Endothelial cell of umbilical vein (primary cell): ENCODE results near the gene ZNF597. TPM values are rescaled to one million over a fixed set of nuclear protein-coding genes. Genes with fewer than 3 reads are reported as not detected.
A peak's percentile ranks its signal among the peaks of the same experiment; 100 is the strongest.

Source experiments
- BruUV-seq: library from RNA; stranded (reverse); fragments of 400-500 nt; replicated peaks from 2 replicates; lab custom pipeline; 2021; lab: Mats Ljungman, UMichigan
- CTCF ChIA-PET: fragments of 300-600, 350-600 bp; sonication (Branson Sonifier 250); formaldehyde crosslinking; loops from one replicate; lab custom pipeline; 2021; ENCODE audit warnings: antibody characterized with exemption, inconsistent platforms; lab: Charles Lee
- POLR2A ChIA-PET: fragments of 300-600, 350-600 bp; sonication (Branson Sonifier 250); formaldehyde crosslinking; loops from one replicate; lab custom pipeline; 2021; ENCODE audit warnings: antibody characterized with exemption, inconsistent platforms; lab: Charles Lee
- DNase-seq: peaks from one replicate; pipeline ENCODE4 v3.0.0-alpha.2; 2011; ENCODE audit warnings: low read depth, low spot score
- FAIRE-seq: peaks from 2 replicates; lab custom pipeline; 2011; peaks lifted over from hg19 to GRCh38; lab: Jason Lieb, UNC
- H2AFZ ChIP-seq: 2 replicates; pipeline ENCODE4 v1.6.0; 2012; ENCODE audit warnings: low read depth, low read length, control low read depth, inconsistent platforms
- H3K27ac ChIP-seq: 2 replicates; pipeline ENCODE4 v1.5.1; 2011; ENCODE audit warnings: low read depth, mild to moderate bottlenecking, control low read depth, low read length, moderate library complexity; ENCODE audit not compliant: insufficient read depth
- H3K27me3 ChIP-seq, 2 experiments: 2 replicates each; pipeline versions ENCODE4 v1.6.0 to v1.6.1; 2011; ENCODE audit warnings: low read length in 2 of 2, mixed read lengths in 1 of 2; ENCODE audit not compliant: control insufficient read depth in 2 of 2, insufficient read depth in 2 of 2
- H3K36me3 ChIP-seq, 2 experiments: 2 replicates in 1 of 2; 3 replicates in 1 of 2; pipeline ENCODE4 v1.5.1; 2011; ENCODE audit warnings: low read length in 2 of 2, mild to moderate bottlenecking in 1 of 2, moderate library complexity in 1 of 2; ENCODE audit not compliant: control insufficient read depth in 2 of 2, insufficient read depth in 2 of 2; ENCODE audit errors: extremely low read depth in 1 of 2
- H3K4me1 ChIP-seq: 3 replicates; pipeline ENCODE4 v1.5.1; 2011; ENCODE audit warnings: mild to moderate bottlenecking, low read length; ENCODE audit not compliant: control insufficient read depth, insufficient read depth; ENCODE audit errors: extremely low read depth
- H3K4me2 ChIP-seq: 2 replicates; pipeline ENCODE4 v1.6.1; 2011; ENCODE audit warnings: low read length, control low read depth, mixed read lengths; ENCODE audit not compliant: insufficient read depth
- H3K4me3 ChIP-seq, 3 experiments: fragments of 200-600 bp in 1 of 3; sonication (generic), shearing (Covaris generic) in 1 of 3; replicated peaks in 1 of 3; 2 replicates each; pipeline ENCODE4 v1.5.1; 2011 to 2016; ENCODE audit warnings: control low read depth in 3 of 3, low read length in 3 of 3, mild to moderate bottlenecking in 2 of 3, inconsistent platforms in 1 of 3, low read depth in 1 of 3, moderate library complexity in 1 of 3; ENCODE audit not compliant: insufficient read depth in 1 of 3
- H3K79me2 ChIP-seq: 2 replicates; pipeline ENCODE4 v1.6.0; 2012; ENCODE audit warnings: low read length, inconsistent platforms; ENCODE audit not compliant: control insufficient read depth, insufficient read depth
- H3K9ac ChIP-seq: replicated peaks from 2 replicates; pipeline ENCODE3; 2011; ENCODE audit warnings: low read length, control low read depth; ENCODE audit not compliant: insufficient read depth; ENCODE audit errors: extremely low read depth
- H3K9me1 ChIP-seq: replicated peaks from 3 replicates; pipeline ENCODE4 v1.6.0; 2011; ENCODE audit warnings: mild to moderate bottlenecking, low read length; ENCODE audit not compliant: control insufficient read depth, insufficient read depth; ENCODE audit errors: extremely low read depth
- H3K9me3 ChIP-seq: replicated peaks from 2 replicates; pipeline ENCODE4 v1.5.1; 2012; ENCODE audit warnings: low read length, inconsistent platforms; ENCODE audit not compliant: control insufficient read depth, insufficient read depth
- H4K20me1 ChIP-seq: replicated peaks from 2 replicates; pipeline ENCODE3; 2011; ENCODE audit warnings: mild to moderate bottlenecking, low read length; ENCODE audit not compliant: control insufficient read depth, insufficient read depth; ENCODE audit errors: extremely low read depth
- EZH2 ChIP-seq: IDR thresholded peaks from 2 replicates; pipeline ENCODE4 v1.6.1; 2012; ENCODE audit warnings: borderline replicate concordance, low read depth, mild to moderate bottlenecking, moderate library complexity, low read length, inconsistent platforms; ENCODE audit not compliant: severe bottlenecking
- FOS ChIP-seq: IDR thresholded peaks from 2 replicates; pipeline ENCODE4 v1.6.1; 2011; ENCODE audit warnings: mild to moderate bottlenecking, low read length, moderate library complexity, borderline replicate concordance; ENCODE audit not compliant: insufficient read depth
- GATA2 ChIP-seq: IDR thresholded peaks from 2 replicates; pipeline ENCODE4 v1.7.0; 2011; ENCODE audit warnings: low read depth, mild to moderate bottlenecking, moderate library complexity, mixed read lengths, low read length; ENCODE audit not compliant: insufficient read length, insufficient read depth
- JUN ChIP-seq: IDR thresholded peaks from 2 replicates; pipeline ENCODE4 v1.6.1; 2011; ENCODE audit warnings: borderline replicate concordance, low read depth; ENCODE audit not compliant: insufficient read length, insufficient read depth
- MYC ChIP-seq: IDR thresholded peaks from one replicate; pipeline ENCODE4 v1.6.1; 2011; ENCODE audit warnings: mild to moderate bottlenecking, low read depth, low read length
- POLR2A ChIP-seq: IDR thresholded peaks from 2 replicates; pipeline ENCODE4 v1.6.1; 2012; ENCODE audit warnings: low read depth, mild to moderate bottlenecking, control low read depth, low read length
- POLR2AphosphoS5 ChIP-seq: IDR thresholded peaks from 2 replicates; pipeline ENCODE4 v1.6.1; 2012; ENCODE audit warnings: low read depth, mild to moderate bottlenecking, control low read depth, low read length, moderate library complexity; ENCODE audit not compliant: insufficient read depth
- dilution Hi-C: fragments of 300-500 bp; cut with MboI; formaldehyde crosslinking; loops from one replicate; pipeline ENCODE4 v1.15.0; 2019; ENCODE audit warnings: low sequenced_read_pairs; ENCODE audit not compliant: extremely low pct_ligation_motif_present
- intact Hi-C: fragments of 100-400 bp; cut with micrococcal nuclease; formaldehyde crosslinking; loops from one replicate; pipeline ENCODE4 v1.10.0; 2022
- polyA plus RNA-seq, 4 experiments: library from polyadenylated mRNA; depleted of rRNA in 3 of 4; stranded (reverse) in 3 of 4; unstranded in 1 of 4; fragments of >200 nt; gene quantifications; 2 replicates each; pipeline versions ENCODE4 v1.2.1 to v1.2.3, GENCODE V29; 2011 to 2012; ENCODE audit warnings: missing spikeins in 1 of 4
- total RNA-seq: library from RNA; stranded (reverse); gene quantifications from 2 replicates; pipeline ENCODE4 v1.2.3, GENCODE V29; 2021
- TF ChIP-seq, protein P1 (sequence below): IDR thresholded peaks from 2 replicates; pipeline ENCODE4 v1.6.1; 2011; ENCODE audit not compliant: insufficient read depth, insufficient read length
- TF ChIP-seq, protein P2 (sequence below), 2 donors: IDR thresholded peaks; 1 replicate in 1 of 2; 2 replicates in 1 of 2; pipeline ENCODE4 v1.5.1; 2011; ENCODE audit warnings: low read length in 2 of 2, mild to moderate bottlenecking in 2 of 2, moderate library complexity in 2 of 2, control low read depth in 1 of 2, inconsistent platforms in 1 of 2, low read depth in 1 of 2; ENCODE audit not compliant: insufficient read depth in 1 of 2; ENCODE audit errors: extremely low read depth in 1 of 2

The ZNF597 gene
- total and polyA plus RNA-seq, 2 donors (not counting 3 experiments of a cell fraction or from before 2014, with no cell fraction given): 0.75 to 1.4 TPM

GRCh38 chr16:3472878-3473595, 29.7 kb upstream of the ZNF597 start:
- H4K20me1 ChIP-seq: no peaks in the 10 kb centered on the region

More at GRCh38 chr16:3472878-3473595, 29.7 kb upstream of the ZNF597 start:
- Histone ChIP-seq H3K79me2 (peaks cover 71% of the 10 kb centered on the region), H3K27me3 (no peaks in the 10 kb centered on the region), H3K27ac (no peak overlapping the region), H3K9me1 (no peaks in the 10 kb centered on the region), H3K4me3 (no peak overlapping the region), H3K4me1 (no peaks in the 10 kb centered on the region), H3K9ac (no peak overlapping the region), H2AFZ (no peak overlapping the region), H3K4me2 (no peak overlapping the region), H3K36me3 (peaks cover 0 to 5% of the 10 kb centered on the region in 2 experiments), H3K9me3 (no peaks in the 10 kb centered on the region)
- CTCF ChIA-PET: no interaction called here
- BruUV-seq: no TSS peak
- TF ChIP-seq GATA2 (no peak), POLR2AphosphoS5 (no peak), FOS (no peak), POLR2A (no peak), MYC (no peak), EZH2 (no peak), JUN (no peak)
- TF ChIP-seq, protein P1, sequence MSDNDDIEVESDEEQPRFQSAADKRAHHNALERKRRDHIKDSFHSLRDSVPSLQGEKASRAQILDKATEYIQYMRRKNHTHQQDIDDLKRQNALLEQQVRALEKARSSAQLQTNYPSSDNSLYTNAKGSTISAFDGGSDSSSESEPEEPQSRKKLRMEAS: no peak
- TF ChIP-seq, protein P2, sequence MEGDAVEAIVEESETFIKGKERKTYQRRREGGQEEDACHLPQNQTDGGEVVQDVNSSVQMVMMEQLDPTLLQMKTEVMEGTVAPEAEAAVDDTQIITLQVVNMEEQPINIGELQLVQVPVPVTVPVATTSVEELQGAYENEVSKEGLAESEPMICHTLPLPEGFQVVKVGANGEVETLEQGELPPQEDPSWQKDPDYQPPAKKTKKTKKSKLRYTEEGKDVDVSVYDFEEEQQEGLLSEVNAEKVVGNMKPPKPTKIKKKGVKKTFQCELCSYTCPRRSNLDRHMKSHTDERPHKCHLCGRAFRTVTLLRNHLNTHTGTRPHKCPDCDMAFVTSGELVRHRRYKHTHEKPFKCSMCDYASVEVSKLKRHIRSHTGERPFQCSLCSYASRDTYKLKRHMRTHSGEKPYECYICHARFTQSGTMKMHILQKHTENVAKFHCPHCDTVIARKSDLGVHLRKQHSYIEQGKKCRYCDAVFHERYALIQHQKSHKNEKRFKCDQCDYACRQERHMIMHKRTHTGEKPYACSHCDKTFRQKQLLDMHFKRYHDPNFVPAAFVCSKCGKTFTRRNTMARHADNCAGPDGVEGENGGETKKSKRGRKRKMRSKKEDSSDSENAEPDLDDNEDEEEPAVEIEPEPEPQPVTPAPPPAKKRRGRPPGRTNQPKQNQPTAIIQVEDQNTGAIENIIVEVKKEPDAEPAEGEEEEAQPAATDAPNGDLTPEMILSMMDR (IDR thresholded peaks at IDR 0.05; ENCODE audit: extremely low read depth in 1 of 2, insufficient read depth in 1 of 2, low read depth in 1 of 2, low read length in 2 of 2): no peak
- DNase-seq: no peak
- POLR2A ChIA-PET: no interaction called here
- FAIRE-seq: peak; percentile 43
- intact Hi-C loops (no loop called here), dilution Hi-C loops (no loop called here)
